CD1c-positive myeloid dendritic cell (primary cell): Measurements from ENCODE around the gene CLRN3.

Experiments used
- DNase-seq: peaks from one replicate; pipeline ENCODE4 v3.0.0-alpha.2; 2016; ENCODE audit errors: extremely low spot score

The CLRN3 gene

GRCh38 chr10:127892743-127893142 is at the start of gene CLRN3:
TSS of gene CLRN3 (minus strand) at chr10:127892941. CDS start at chr10:127892784, 157 bp downstream.
- DNase-seq = no peak

- DNase-seq = peak; percentile 44
Measured at GRCh38 chr10:127940866-127941640, 48.3 kb upstream of the CLRN3 start.

- no peak for DNase-seq
Measured at GRCh38 chr10:127939786-127940330, 47.1 kb upstream of the CLRN3 start.

GRCh38 chr10:127937915-127938463 is 45.2 kb upstream of the CLRN3 start:
- no peak for DNase-seq

- DNase-seq = no peak
Measured at GRCh38 chr10:127937069-127937468, 44.3 kb upstream of the CLRN3 start.

- DNase-seq = no peak
Measured at GRCh38 chr10:127935071-127935561, 42.4 kb upstream of the CLRN3 start.

- no peak for DNase-seq
Measured at GRCh38 chr10:127934383-127934782, 41.6 kb upstream of the CLRN3 start.

- DNase-seq = no peak
Measured at GRCh38 chr10:127933271-127933670, 40.5 kb upstream of the CLRN3 start.

GRCh38 chr10:127932521-127933270 is 40.0 kb upstream of the CLRN3 start:
- no peak for DNase-seq

- no peak for DNase-seq
Measured at GRCh38 chr10:127928021-127928806, 35.5 kb upstream of the CLRN3 start.

GRCh38 chr10:127926455-127926854 is 33.7 kb upstream of the CLRN3 start:
- DNase-seq = peak; percentile 71

- no peak for DNase-seq
Measured at GRCh38 chr10:127925471-127926207, 32.9 kb upstream of the CLRN3 start.

GRCh38 chr10:127923646-127924045 is 30.9 kb upstream of the CLRN3 start:
- no peak for DNase-seq

- DNase-seq = no peak
Measured at GRCh38 chr10:127922675-127923366, 30.1 kb upstream of the CLRN3 start.

- DNase-seq = no peak
Measured at GRCh38 chr10:127922206-127922605, 29.5 kb upstream of the CLRN3 start.

GRCh38 chr10:127921753-127922145 is 29.0 kb upstream of the CLRN3 start:
- peak; percentile 78 for DNase-seq

GRCh38 chr10:127921075-127921752 is 28.5 kb upstream of the CLRN3 start:
- DNase-seq = no peak

GRCh38 chr10:127920306-127921074 is 27.7 kb upstream of the CLRN3 start:
- DNase-seq = no peak
